Activated T-cell treated with anti-CD3 and anti-CD28 coated beads for 24 hours (primary cell): ENCODE data around the gene SARDH.
"Not testable (repeated sequence)": the region's sequence is repeated elsewhere in the genome, so short reads cannot be mapped to it uniquely, and the experiment has no call there.

ENCODE experiments used
- DNase-seq: peaks from one replicate; pipeline ENCODE4 v3.0.0-alpha.2; 2020; ENCODE audit warnings: low read depth

SARDH gene

DNA sequence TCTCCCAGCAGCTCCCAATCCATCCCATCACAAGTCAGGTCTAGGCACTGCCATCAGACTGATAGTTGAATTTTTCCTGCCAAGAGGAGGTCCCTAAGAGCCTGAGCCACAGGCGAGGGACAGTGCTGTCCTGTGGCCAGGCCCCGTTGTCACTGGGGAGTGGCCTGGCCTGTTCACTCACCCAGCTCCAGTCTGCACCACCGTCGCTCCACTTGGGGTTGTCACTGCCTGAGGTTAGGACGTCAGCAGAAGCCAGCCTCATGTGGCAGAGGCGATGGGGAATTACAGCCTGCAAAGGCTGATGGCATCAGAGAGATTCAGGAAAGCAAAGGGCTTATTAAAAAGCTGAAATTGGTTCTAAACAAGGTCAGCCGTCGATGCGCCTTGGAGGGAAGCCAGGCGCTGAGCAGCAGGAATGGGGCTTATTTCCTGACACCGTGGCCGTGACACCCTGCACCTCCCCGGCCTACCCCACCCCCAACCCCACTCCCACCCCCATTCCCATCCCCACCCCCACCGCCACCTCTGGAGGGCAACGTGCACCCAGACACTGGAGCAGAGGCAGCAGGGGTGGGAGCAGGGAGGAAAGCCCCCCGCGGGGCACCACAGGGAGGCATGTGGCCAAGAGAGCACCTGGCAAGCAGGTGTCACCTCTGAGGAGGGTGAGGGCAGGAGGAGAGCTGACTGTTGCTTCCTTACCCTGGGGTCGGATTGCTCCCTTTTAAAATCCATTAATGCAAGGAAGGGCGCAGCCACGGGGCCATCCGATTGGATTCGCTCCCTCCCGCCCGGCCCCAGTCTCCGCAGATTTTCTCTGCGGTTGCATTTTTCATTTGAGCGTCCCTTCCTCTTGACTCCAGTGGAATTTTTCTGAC lies 105.1 kb downstream of the SARDH start:
- DNase-seq = no peak

DNA sequence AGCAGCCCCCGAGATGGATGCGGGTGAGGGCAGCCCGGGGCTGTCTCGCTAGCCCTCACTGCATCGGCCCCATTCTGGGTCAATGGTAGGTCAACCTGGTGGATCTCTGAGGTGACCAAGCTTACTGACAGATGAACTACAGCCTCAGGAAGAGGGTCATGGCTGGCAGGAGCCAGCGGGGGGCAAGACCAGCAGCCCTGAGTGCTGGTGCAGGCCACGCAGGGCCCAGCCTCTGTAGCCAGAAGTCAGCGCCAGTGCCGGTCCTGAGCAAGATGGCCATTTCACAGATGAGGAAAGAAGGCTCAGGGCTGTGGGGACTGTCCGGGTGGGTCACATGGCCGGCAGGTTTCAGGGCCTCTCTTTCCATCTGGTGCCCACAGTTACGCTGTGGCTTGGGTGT lies 107.0 kb downstream of the SARDH start:
- DNase-seq = no peak

DNA sequence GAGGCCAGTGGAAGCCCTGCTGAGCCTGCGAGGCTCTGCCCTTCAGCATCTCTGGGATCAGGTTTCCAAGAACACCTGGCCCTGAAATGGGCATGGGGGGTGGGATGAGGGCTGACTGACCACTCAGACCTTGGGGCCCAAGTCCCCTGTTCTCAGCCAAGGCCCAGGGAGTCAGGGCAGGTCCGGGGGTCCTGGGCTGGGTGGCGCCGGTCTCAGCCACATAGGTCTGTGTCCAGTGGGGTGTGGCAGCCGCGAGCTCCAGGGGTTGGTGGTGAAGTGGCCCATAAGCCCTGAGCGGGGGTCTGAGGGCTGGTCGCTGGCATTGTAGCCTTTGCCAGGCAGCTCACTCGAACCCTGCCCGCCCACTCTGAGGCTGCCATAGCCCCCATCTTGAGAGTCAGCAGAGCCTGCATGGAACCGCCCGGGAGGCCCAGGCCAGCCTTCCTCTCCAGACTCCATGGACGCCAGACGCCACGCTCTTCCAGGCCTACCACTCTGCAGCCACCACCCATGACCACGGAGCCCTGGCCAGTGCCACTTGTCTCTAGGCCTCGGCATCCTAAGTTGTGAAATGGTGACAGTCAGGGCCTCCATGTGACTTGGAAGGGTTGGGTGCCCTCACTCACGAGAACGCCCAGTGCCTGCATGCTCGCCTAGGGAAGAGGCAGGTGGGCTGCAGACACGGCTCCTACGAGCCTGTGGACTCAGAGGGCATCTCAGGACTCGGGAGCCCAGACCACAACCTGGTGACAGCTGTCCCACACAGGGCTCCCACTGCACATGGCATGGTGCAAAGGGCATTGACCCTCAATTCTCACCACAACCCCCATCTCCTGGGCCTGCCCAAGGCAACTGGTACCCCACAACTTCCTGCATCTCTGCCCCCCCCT lies 108.7 kb downstream of the SARDH start:
- no peak for DNase-seq

DNA sequence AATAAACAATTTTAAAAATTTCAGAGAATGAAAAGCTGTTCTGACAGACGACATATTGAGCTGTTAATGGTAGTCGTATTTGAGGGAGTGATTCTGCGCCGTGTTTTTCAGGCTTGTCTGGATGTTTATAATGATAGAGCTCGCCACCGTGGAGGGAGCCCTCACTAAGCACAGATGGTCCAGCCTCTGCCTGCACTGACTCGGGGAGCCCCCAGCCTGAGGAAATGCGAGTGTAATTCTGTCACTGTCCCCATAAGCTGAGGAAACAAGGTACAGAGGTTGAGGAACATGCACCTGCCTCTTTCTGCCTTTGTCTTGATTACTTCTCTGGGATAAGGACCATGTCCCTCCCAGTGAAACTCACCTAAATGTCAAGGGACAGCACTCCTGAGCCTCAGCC lies 109.4 kb downstream of the SARDH start:
- DNase-seq = no peak

DNA sequence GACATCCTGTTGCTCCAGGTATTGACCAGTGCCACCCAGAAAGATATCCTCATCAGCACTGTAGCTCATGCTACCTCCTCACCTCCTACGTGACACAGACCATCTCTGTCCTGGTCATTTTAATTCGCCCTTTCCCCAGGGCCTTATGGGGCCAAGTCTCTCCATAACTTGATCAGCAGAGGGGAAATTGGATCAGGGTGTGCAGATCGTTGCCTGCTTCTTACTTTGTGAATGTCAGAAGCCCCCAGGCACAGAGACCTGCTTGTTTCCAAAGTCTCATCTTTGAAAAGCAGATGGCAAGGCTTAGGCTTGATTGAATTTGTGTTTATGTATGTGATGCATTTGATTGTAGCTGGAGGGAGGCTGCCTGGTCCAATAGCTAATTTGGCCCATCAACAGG lies 110.8 kb downstream of the SARDH start:
- DNase-seq = no peak

DNA sequence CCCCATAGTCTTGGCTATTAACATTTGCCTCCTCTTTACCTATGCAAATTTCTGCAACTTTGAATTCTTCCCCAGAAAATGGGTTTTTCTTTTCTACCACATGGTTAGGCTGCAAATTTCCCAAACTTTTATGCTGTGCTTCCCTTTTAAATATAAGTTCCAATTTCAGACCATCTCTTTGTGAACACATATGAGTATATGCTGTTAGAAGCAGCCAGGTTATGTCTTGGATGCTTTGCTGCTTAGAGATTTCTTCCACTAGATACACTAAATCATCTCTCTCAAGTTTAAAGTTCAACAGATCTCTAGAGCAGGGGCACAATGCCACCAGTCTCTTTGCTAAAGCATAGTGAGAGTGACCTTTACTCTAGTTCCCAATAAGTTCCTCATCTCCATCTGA lies 112.1 kb downstream of the SARDH start:
- not testable (repeated sequence) for DNase-seq

DNA sequence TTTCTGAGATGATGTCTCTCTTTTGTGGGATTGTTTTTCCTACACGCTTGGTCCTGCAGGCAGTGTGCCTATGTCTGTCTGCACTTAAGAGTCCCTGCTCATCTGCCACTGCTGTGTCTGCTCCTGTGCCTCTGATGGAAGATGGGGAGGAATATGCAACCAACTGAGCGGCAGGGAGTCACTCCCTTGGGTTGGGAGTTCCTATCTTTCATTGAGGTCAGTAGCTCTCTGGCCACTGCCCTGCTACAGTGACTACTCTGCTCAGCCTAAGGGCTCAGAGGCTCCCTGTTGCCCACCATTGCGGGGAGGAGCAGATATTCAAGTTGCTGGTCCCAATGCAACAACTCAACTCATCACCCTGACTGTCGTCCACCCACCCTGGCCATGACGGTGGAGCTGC lies 115.6 kb downstream of the SARDH start:
- DNase-seq = no peak

DNA sequence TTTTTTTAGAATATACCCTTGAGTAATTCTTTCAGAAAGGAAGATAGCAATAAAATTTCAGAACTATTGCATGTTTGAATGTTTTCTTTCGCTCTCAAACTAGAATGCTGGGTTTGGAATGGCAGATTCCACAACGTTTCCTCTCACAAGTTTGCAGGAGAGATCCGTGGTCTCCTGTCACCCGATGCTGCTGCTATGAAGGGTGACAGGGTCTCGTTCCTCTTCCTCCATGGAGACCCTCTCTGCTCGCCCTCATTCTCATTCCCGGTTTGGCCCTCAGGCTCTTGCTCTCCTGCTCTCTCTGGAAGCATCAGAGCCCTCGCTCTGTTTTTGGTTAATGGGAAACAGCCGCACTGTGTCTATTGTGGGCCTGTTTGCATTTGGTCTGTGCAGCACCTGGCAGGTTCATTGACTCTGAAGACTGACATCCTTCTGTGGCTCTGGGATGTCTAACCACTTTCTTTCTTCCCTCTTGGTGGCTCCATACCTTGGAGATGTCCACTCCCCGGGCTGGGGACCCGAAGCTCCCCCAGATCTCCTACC lies 116.4 kb downstream of the SARDH start:
- no peak for DNase-seq

DNA sequence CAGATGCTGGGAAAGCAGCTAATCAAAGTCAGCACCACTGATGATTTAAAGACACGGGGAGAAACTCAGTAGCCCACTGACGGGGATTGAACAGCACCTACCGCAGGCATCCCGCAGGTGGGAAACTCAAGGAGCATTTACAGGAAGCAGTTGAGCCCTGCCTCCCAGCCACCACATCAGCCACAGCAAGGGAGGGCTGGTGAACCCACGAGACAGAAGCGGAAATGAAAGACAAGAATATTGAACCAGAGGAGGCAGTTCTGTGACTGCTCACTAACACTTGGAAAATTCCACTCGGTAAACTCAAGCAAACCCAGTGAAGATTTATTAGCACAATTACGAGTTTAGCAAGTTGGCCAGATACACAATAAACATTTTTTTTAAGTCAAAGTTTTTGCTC lies 118.4 kb downstream of the SARDH start:
- peak; percentile 19 for DNase-seq

DNA sequence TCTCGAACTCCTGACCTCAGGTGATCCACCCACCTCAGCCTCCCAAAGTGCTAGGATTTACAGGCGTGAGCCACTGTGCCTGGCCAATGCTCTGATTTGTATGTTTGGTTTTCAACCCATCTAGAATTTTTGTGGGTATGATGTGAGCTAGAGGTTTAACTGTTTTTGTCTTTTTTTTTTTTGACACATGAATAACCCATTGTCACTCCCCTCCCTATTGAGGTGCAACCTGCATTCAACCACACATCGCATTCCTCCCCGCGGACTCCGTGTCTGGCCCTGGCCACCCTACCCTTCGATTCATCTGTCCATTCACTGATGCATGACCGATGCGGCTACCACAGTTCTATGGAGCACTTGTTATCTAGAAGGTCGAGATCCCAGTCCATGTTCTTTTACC lies 119.4 kb downstream of the SARDH start:
- no peak for DNase-seq

DNA sequence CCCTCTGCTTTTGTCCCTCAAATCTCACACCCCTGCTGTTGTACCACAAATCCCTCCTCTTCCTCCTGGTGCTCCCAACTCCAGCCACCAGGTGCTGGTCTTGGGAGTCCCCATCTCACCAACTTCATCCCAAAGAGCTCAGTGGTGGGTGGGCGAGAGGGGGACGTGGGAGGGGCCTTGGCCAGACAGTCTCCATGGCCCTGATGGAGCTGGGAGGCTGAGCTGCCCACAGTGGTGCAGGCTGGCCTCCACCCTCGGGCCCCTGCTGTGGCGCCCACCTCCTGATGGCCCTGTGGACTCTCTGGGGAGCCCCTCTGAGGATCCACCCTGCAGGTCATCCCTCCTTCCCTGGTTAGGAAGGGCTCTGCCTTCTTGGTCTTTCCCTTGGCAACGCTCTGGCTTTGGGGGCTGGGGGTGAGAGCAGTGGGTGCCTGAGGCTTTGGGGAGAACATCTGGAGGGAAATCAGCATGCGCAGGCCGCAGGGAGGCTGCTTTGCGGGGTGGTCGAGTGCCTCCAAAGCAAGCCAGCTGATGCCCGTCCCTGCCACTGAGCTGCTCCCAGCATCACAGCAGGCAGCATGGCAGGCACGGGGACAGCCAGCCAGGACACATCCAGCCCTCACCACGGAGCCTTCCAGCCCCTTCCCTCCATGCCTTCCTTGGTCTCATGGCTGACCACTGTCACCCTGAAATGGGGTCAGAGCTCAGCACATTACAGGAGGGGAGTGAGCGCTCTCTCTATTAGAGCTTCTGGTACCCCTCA lies 121.3 kb downstream of the SARDH start:
- no peak for DNase-seq

DNA sequence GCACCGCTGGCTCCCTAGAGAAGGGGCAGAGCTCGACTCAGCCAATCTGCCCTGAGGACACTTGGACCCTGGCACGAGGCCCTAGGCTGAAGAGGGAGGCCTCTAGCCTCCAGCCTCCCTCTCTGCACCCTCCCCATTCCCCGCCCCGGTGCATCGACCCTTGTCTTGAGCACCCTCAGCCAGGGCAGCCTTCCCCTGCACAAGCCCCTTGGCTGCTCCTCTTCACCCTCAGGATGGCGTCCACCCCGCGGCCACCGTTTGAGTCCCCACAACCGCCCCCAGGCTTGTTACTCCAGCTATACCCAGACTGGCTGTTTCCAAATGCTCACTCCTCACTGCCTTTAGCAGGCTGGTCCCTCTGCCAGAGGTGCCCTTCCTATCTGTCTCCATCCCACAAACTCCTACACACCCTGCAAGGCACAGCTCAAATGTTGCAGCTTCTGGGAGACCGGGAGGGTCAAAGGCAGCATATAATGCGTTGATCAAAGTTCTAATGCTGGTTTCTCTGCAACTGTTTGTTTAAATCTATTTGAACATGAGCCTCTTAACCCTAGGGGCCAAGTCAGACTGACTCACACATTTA lies 122.5 kb downstream of the SARDH start:
- no peak for DNase-seq

DNA sequence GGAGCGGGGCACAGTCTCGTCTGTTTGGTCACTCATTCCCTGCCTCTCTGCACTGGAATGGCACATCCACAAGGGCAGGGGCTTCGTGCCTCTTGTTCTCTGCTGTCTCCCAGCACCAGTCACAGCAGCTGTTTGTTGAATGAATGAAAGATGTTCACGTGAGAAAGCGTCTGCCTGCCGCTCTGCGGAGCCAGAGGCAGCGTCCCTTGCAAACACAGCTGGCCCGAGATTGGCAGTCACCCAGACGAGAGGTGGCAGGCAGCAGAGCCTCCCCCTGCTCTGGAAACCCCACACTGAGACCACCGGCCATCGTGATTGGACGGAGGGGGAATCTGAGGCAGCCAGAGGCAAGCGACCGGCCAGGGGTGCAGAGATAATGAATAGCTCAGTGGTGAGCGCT lies 123.0 kb downstream of the SARDH start:
- DNase-seq = no peak

DNA sequence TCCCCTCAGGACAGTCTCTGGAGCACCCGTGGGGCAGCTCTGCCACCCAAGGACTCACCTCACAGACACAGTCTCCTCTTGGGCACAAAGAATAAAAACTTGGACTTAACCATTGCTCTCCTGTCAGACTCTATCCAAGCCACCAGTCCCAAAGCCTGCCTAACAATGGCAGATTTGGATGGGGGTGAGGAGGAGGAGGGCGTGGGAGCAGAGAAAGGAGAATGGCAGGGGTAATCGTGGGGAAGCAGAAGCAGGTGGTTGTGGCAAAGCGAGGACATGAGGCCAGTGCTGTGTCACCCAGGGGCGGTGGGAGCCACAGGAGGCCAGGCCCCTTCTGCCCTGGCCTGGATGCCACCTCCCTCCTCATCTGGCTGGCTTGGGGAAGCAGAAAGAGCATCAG lies 123.5 kb downstream of the SARDH start:
- DNase-seq = no peak

DNA sequence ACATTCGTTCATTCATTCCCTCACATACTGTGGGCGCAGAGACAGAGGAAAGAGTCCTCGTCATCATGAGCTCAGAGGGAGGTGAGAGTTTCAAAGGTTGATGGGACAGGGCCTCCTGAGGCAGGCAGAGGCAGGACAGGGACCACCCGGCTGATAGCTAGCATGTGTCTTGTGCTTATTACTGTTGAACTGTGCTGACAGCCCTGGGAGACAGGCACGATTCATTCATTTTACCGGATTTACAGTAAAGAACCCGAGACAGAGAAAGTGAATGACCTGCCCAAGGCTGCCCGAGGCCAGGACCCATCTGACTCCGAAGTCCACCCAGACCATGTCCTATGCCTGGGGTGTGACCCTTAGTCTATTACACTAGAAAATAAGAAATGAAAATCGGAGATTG lies 124.1 kb downstream of the SARDH start:
- no peak for DNase-seq
